Measurements from ENCODE around the gene CHRNE.

The CHRNE gene

GRCh38 chr17:4945944-4946280 is 43.0 kb upstream of the CHRNE start:
- H3K4me3 ChIP-seq (ENCODE audit: low read length), result peak overlapping the region; percentile 99
- H3K27me3 ChIP-seq (ENCODE audit: control insufficient read depth, insufficient read depth, low read length), result no peaks in the 10 kb centered on the region
- peak overlapping the region; percentile 97 for H3K9ac ChIP-seq (ENCODE audit: low read depth, low read length)
- peaks cover 43% of the 10 kb centered on the region for H3K4me1 ChIP-seq (ENCODE audit: control insufficient read depth, insufficient read depth, low read length)
- H3K36me3 ChIP-seq (ENCODE audit: insufficient read depth, low read length), result peaks cover 52% of the 10 kb centered on the region
- no peaks in the 10 kb centered on the region for H3K9me3 ChIP-seq (replicated peaks; ENCODE audit: low read length)
- peak overlapping the region; percentile 92 for H3K4me2 ChIP-seq (ENCODE audit: low read length)

DNA sequence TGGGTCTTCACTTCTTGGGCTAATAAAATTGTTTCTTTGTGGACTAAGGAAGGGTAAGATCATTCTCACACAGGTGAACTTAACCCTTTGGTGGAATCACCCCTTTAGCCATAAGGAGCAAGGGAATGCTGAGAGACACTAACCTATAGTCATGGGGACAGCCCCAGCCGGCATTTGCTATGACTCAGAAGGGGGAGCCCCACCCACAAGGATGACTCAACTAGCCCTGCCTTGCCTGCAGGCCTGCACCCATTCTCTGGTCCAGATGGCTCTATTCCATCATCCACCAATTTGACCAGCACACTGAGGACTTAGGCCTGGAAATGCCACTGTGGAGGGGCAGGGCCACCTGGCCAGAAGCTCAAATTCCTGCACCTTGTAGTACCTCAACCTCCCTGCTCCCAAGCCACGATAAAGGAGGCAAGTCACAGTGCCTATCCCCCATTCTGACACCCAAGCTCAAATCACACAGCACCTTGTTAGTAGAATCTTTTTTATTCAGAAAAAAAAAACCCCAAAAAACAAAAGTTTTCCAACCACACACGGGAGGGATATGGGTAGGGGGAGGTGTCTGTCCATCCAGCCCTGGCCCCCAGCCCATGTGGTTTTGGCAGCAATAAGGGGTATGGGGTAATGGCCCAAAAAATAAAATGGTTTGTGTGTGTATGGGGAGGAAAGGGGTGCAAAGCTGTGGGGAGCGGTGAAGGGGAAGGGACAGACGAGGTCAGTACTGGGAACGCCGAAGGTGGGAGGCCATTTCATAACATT is 42.5 kb upstream of the CHRNE start:
- H3K9me3 ChIP-seq (replicated peaks; ENCODE audit: low read length), result no peaks in the 10 kb centered on the region
- peak overlapping the region; percentile 97 for H3K9ac ChIP-seq (ENCODE audit: low read depth, low read length)
- peaks cover 52% of the 10 kb centered on the region for H3K36me3 ChIP-seq (ENCODE audit: insufficient read depth, low read length)
- no peaks in the 10 kb centered on the region for H3K27me3 ChIP-seq (ENCODE audit: control insufficient read depth, insufficient read depth, low read length)
- H3K4me2 ChIP-seq (ENCODE audit: low read length), result peak overlapping the region; percentile 92
- H3K4me3 ChIP-seq (ENCODE audit: low read length), result peak overlapping the region; percentile 99
- peaks cover 38% of the 10 kb centered on the region for H3K4me1 ChIP-seq (ENCODE audit: control insufficient read depth, insufficient read depth, low read length)

DNA sequence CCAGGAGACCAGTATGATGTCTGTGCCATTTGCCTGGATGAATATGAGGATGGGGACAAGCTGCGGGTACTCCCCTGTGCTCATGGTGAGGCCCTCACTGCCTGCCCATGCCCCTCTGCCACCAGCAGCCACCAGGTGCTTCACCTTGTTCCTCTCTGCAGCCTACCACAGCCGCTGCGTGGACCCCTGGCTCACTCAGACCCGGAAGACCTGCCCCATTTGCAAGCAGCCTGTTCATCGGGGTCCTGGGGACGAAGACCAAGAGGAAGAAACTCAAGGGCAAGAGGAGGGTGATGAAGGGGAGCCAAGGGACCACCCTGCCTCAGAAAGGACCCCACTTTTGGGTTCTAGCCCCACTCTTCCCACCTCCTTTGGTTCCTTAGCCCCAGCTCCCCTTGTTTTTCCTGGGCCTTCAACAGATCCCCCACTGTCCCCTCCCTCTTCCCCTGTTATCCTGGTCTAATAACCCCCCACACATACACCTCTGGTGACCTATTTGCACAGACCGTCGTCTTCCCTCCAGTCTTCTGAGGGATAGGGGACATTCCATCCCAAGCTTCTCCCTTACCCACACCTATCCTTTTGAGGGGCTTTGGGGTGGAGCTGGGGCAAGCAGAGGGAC is 41.8 kb upstream of the CHRNE start:
- Histone ChIP-seq H3K27me3 (ENCODE audit: control insufficient read depth, insufficient read depth, low read length) (no peaks in the 10 kb centered on the region), H3K9me3 (replicated peaks; ENCODE audit: low read length) (no peaks in the 10 kb centered on the region), H3K4me2 (ENCODE audit: low read length) (peak overlapping the region; percentile 92), H3K36me3 (ENCODE audit: insufficient read depth, low read length) (peaks cover 52% of the 10 kb centered on the region), H3K9ac (ENCODE audit: low read depth, low read length) (peak overlapping the region; percentile 97), H3K4me3 (ENCODE audit: low read length) (peak overlapping the region; percentile 55), H3K4me1 (ENCODE audit: control insufficient read depth, insufficient read depth, low read length) (peaks cover 34% of the 10 kb centered on the region)

GRCh38 chr17:4944163-4944553 is 41.3 kb upstream of the CHRNE start:
- Histone ChIP-seq H3K4me1 (ENCODE audit: control insufficient read depth, insufficient read depth, low read length) (peaks cover 35% of the 10 kb centered on the region), H3K36me3 (ENCODE audit: insufficient read depth, low read length) (peaks cover 52% of the 10 kb centered on the region), H3K4me2 (ENCODE audit: low read length) (peak overlapping the region; percentile 92), H3K4me3 (ENCODE audit: low read length) (no peak overlapping the region), H3K27me3 (ENCODE audit: control insufficient read depth, insufficient read depth, low read length) (no peaks in the 10 kb centered on the region), H3K9me3 (replicated peaks; ENCODE audit: low read length) (no peaks in the 10 kb centered on the region), H3K9ac (ENCODE audit: low read depth, low read length) (peak overlapping the region; percentile 97)

GRCh38 chr17:4942760-4943508 is 40.0 kb upstream of the CHRNE start:
- Histone ChIP-seq H3K4me3 (ENCODE audit: low read length) (no peak overlapping the region), H3K4me2 (ENCODE audit: low read length) (no peak overlapping the region), H3K9ac (ENCODE audit: low read depth, low read length) (peak overlapping the region; percentile 13), H3K36me3 (ENCODE audit: insufficient read depth, low read length) (peaks cover 55% of the 10 kb centered on the region), H3K4me1 (ENCODE audit: control insufficient read depth, insufficient read depth, low read length) (peaks cover 46% of the 10 kb centered on the region), H3K27me3 (ENCODE audit: control insufficient read depth, insufficient read depth, low read length) (no peaks in the 10 kb centered on the region), H3K9me3 (replicated peaks; ENCODE audit: low read length) (no peaks in the 10 kb centered on the region)

DNA sequence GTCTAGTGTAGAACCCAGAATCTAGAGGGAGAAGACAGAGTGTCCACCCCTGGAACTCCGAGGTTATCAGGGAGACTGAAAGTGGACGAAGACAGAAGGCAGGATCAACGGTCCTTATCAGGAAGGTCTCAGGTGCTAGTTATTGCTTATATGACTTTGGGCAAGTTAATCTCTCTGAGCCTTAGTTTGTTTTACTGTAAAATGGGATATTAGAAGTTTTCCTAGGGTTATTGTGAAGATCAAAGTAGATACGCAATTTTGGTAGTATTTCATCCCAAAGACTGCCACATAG is 38.4 kb upstream of the CHRNE start:
- no peaks in the 10 kb centered on the region for H3K9me3 ChIP-seq (replicated peaks; ENCODE audit: low read length)
- H3K27me3 ChIP-seq (ENCODE audit: control insufficient read depth, insufficient read depth, low read length), result no peaks in the 10 kb centered on the region
- peaks cover 46% of the 10 kb centered on the region for H3K4me1 ChIP-seq (ENCODE audit: control insufficient read depth, insufficient read depth, low read length)
- H3K4me2 ChIP-seq (ENCODE audit: low read length), result peak overlapping the region; percentile 99
- H3K4me3 ChIP-seq (ENCODE audit: low read length), result peak overlapping the region; percentile 90
- H3K9ac ChIP-seq (ENCODE audit: low read depth, low read length), result peak overlapping the region; percentile 94
- H3K36me3 ChIP-seq (ENCODE audit: insufficient read depth, low read length), result peaks cover 52% of the 10 kb centered on the region

GRCh38 chr17:4940555-4941318 is 37.8 kb upstream of the CHRNE start:
- Histone ChIP-seq H3K27me3 (ENCODE audit: control insufficient read depth, insufficient read depth, low read length) (no peaks in the 10 kb centered on the region), H3K4me2 (ENCODE audit: low read length) (peak overlapping the region; percentile 99), H3K9ac (ENCODE audit: low read depth, low read length) (peak overlapping the region; percentile 94), H3K4me1 (ENCODE audit: control insufficient read depth, insufficient read depth, low read length) (peaks cover 45% of the 10 kb centered on the region), H3K36me3 (ENCODE audit: insufficient read depth, low read length) (peaks cover 52% of the 10 kb centered on the region), H3K4me3 (ENCODE audit: low read length) (peak overlapping the region; percentile 90), H3K9me3 (replicated peaks; ENCODE audit: low read length) (no peaks in the 10 kb centered on the region)

GRCh38 chr17:4939796-4940554 is 37.1 kb upstream of the CHRNE start, which contains the start of the genes RNF167 and SLC25A11:
RNF167 (plus strand) TSS chr17:4940268; CDS start chr17:4940910, 642 bp downstream.
SLC25A11 (minus strand) TSS chr17:4940046; CDS start chr17:4939910, 136 bp downstream.
- Histone ChIP-seq H3K9me3 (replicated peaks; ENCODE audit: low read length) (no peaks in the 10 kb centered on the region), H3K36me3 (ENCODE audit: insufficient read depth, low read length) (peaks cover 46% of the 10 kb centered on the region), H3K4me3 (ENCODE audit: low read length) (peak within 1 kb of the TSS; percentile 90), H3K4me2 (ENCODE audit: low read length) (peak within 1 kb of the TSS; percentile 99), H3K9ac (ENCODE audit: low read depth, low read length) (peak within 1 kb of the TSS; percentile 94), H3K4me1 (ENCODE audit: control insufficient read depth, insufficient read depth, low read length) (peaks cover 38% of the 10 kb centered on the region), H3K27me3 (ENCODE audit: control insufficient read depth, insufficient read depth, low read length) (no peaks in the 10 kb centered on the region)

DNA sequence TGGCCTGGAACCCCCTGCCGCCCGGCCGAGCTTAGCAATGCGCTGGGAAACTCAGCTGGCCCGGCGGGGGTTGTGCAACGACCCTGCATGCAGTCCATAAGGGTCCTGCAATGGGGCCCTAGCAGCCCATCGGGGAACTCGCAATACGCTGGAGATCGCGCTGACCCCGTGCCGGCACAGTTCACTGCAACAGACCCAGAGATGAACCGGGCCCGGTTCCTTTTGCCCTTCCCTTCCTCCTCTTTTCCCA is 36.6 kb upstream of the CHRNE start:
- H3K9me3 ChIP-seq (replicated peaks; ENCODE audit: low read length), result no peaks in the 10 kb centered on the region
- peak overlapping the region; percentile 90 for H3K4me3 ChIP-seq (ENCODE audit: low read length)
- H3K36me3 ChIP-seq (ENCODE audit: insufficient read depth, low read length), result peaks cover 41% of the 10 kb centered on the region
- no peaks in the 10 kb centered on the region for H3K27me3 ChIP-seq (ENCODE audit: control insufficient read depth, insufficient read depth, low read length)
- peak overlapping the region; percentile 99 for H3K4me2 ChIP-seq (ENCODE audit: low read length)
- H3K4me1 ChIP-seq (ENCODE audit: control insufficient read depth, insufficient read depth, low read length), result peaks cover 35% of the 10 kb centered on the region
- H3K9ac ChIP-seq (ENCODE audit: low read depth, low read length), result peak overlapping the region; percentile 94

- H3K4me3 ChIP-seq (ENCODE audit: low read length), result peak overlapping the region; percentile 90
- H3K36me3 ChIP-seq (ENCODE audit: insufficient read depth, low read length), result peaks cover 35% of the 10 kb centered on the region
- H3K4me1 ChIP-seq (ENCODE audit: control insufficient read depth, insufficient read depth, low read length), result peaks cover 36% of the 10 kb centered on the region
- H3K4me2 ChIP-seq (ENCODE audit: low read length), result peak overlapping the region; percentile 99
- H3K9ac ChIP-seq (ENCODE audit: low read depth, low read length), result peak overlapping the region; percentile 94
- no peaks in the 10 kb centered on the region for H3K27me3 ChIP-seq (ENCODE audit: control insufficient read depth, insufficient read depth, low read length)
- no peaks in the 10 kb centered on the region for H3K9me3 ChIP-seq (replicated peaks; ENCODE audit: low read length)
Observed at GRCh38 chr17:4938688-4939545, 36.0 kb upstream of the CHRNE start.
